HepG2 (cell line): ENCODE data around the gene RBM28.
"Not testable (repeated sequence)": the region's sequence is repeated elsewhere in the genome, so short reads cannot be mapped to it uniquely, and the experiment has no call there.

Experiments used
- AFF4 ChIP-seq: sonication (generic); formaldehyde crosslinking; IDR thresholded peaks from 2 replicates; pipeline ENCODE4 v1.4.0; 2020; ENCODE audit warnings: missing genetic modification reagents
- CBX5 ChIP-seq: sonication (generic); formaldehyde crosslinking; IDR thresholded peaks from 2 replicates; pipeline ENCODE4 v1.4.0; 2020; ENCODE audit warnings: missing genetic modification reagents, borderline replicate concordance
- CTCF ChIP-seq: sonication (generic); formaldehyde crosslinking; IDR thresholded peaks from 2 replicates; pipeline ENCODE4 v1.5.0; 2020; ENCODE audit warnings: mild to moderate bottlenecking, missing genetic modification reagents, moderate library complexity
- ELF4 ChIP-seq: sonication (generic); formaldehyde crosslinking; IDR thresholded peaks from 2 replicates; pipeline ENCODE4 v1.5.0; 2020; ENCODE audit warnings: missing genetic modification reagents, mild to moderate bottlenecking, moderate library complexity, borderline replicate concordance
- ELK4 ChIP-seq: sonication (generic); formaldehyde crosslinking; IDR thresholded peaks from 2 replicates; pipeline ENCODE4 v1.9.0; 2021; ENCODE audit warnings: missing genetic modification reagents, borderline replicate concordance
- HDAC6 ChIP-seq: fragments of 200-600 bp; sonication (generic); IDR thresholded peaks from 2 replicates; pipeline ENCODE4 v1.7.0; 2017; ENCODE audit warnings: mild to moderate bottlenecking, antibody characterized with exemption, low read length, low read depth
- PATZ1 ChIP-seq: sonication (generic); formaldehyde crosslinking; IDR thresholded peaks from 2 replicates; pipeline ENCODE4 v1.4.0; 2020; ENCODE audit warnings: missing genetic modification reagents
- U2AF2 ChIP-seq: fragments of 200-400 bp; formaldehyde crosslinking; IDR thresholded peaks from 2 replicates; pipeline ENCODE4 v1.6.1; 2017; ENCODE audit warnings: low read depth, mild to moderate bottlenecking, low read length
- YY1 ChIP-seq: IDR thresholded peaks from 2 replicates; pipeline ENCODE4 v1.6.1; 2011; ENCODE audit warnings: low read length, low read depth, moderate library complexity, mild to moderate bottlenecking; ENCODE audit not compliant: insufficient read depth, insufficient replicate concordance
- ZNF24 ChIP-seq: fragments of 450-650 bp; IDR thresholded peaks from 2 replicates; pipeline ENCODE4 v1.6.1; 2017; ENCODE audit warnings: antibody characterized with exemption, mild to moderate bottlenecking
- ZNF572 ChIP-seq: sonication (generic); formaldehyde crosslinking; IDR thresholded peaks from 2 replicates; pipeline ENCODE4 v1.5.1; 2020; ENCODE audit warnings: mild to moderate bottlenecking, missing genetic modification reagents

GRCh38 chr7:128298004-128298403, 45.7 kb downstream of the RBM28 start:
- TF ChIP-seq YY1; HDAC6; PATZ1 (CRISPR knock-in tag); AFF4 (CRISPR knock-in tag); ZNF24; ELK4 (CRISPR knock-in tag); ELF4 (CRISPR knock-in tag); ZNF572; U2AF2; CTCF (CRISPR knock-in tag); CBX5 (CRISPR knock-in tag): not testable (repeated sequence)
